A204.1 (cell line): ENCODE data around the gene FAIM.
A peak's percentile ranks its signal among the peaks of the same experiment; 100 is the strongest.
"Not testable (repeated sequence)": the region's sequence is repeated elsewhere in the genome, so short reads cannot be mapped to it uniquely, and the experiment has no call there.

Source experiments
- FAIRE-seq: peaks from 2 replicates; lab custom pipeline; 2012; peaks lifted over from hg19 to GRCh38; lab: Jason Lieb, UNC

FAIM gene, protein sequence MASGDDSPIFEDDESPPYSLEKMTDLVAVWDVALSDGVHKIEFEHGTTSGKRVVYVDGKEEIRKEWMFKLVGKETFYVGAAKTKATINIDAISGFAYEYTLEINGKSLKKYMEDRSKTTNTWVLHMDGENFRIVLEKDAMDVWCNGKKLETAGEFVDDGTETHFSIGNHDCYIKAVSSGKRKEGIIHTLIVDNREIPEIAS

GRCh38 chr3:138608322-138609135, at the start of gene FAIM:
FAIM (plus strand) TSS chr3:138608771; CDS start chr3:138619727, 10,956 bp downstream.
- no peak for FAIRE-seq

DNA sequence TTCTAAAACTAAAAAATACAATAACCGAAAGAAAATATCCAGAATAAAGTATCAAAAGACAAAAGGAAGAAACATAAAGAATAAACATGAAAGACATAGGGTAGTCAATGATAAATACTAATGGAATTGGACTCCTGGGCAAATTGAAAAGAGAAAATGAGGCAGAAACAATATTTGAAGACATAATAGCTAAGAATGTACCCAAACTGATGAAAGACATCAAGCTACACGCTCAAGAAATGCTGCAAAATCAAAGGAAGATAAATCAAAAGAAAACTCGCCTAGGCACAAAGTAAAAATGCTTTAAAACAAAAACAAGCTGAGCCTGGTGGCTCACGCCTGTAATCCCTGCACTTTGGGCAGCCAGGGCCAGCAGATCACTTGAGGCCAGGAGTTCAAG, 49.4 kb upstream of the FAIM start:
- no peak for FAIRE-seq

DNA sequence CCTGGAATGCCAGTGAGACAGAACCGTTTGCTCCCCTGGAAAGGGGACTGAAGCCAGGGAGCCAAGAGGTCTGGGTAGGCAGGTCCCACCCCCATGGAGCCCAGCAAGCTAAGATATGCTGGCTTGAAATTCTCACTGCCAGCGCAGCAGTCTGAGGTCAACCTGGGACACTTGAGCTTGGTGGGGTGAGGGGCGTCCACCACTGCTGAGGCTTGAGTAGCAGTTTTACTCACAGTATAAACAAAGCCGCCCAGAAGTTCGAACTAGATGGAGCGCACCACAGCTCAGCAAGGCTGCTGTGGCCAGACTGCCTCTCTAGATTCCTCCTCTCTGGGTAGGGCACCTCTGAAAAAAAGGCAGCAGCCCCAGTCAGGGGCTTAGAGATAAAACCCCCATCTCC, 48.1 kb upstream of the FAIM start:
- FAIRE-seq = no peak

GRCh38 chr3:138562902-138563301, 45.7 kb upstream of the FAIM start:
- FAIRE-seq = not testable (repeated sequence)

DNA sequence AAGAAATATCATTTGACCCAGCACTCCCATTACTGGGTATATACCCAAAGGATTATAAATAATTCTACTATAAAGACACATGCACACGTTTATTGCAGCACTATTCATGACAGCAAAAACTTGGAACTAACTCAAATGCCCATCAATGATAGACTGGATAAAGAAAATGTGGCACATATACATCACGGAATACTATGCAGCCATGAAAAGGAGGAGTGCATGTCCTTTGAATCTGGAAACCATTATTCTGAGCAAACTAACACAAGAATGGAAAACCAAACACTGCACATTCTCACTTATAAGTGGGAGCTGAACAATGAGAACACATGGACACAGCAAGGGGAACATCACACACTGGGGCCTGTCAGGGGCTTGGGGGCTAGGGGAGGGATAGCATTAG, 42.3 kb upstream of the FAIM start:
- not testable (repeated sequence) for FAIRE-seq

DNA sequence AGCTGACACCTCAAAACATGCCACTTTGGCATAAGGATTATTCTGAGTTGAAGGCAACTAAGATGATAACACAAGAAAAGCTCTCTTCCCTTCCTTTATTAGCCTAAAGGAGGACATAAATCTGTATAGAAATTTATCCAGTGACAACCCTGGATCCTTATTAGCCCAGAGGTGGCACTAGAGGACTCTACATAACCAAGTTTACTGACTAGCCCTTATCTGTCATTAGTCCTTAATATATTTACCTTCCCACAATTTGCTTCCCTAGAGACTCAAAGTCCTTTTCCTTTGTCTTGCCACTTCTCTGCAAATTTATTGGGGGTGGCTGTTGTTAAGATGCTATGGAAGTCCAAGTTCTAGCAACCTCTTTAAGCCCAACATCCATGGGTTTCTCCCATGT, 41.2 kb upstream of the FAIM start:
- no peak for FAIRE-seq

DNA sequence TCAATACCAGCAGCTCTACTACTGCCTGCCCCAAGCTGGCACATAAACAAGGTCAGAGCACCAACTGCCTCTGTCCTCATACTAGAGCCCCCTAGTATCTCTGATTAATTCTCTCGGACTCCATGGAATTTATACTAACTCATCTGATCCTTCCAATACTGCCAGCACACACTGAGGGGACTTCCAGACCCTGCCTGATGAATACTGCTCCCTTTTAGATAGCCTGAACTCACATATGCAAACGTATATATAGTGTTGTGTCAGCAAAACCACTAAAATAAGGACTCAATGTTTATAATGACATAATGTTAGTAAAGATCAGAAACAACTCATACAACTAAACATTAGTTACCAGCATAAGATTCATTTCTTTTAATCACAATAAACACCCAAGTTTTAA, 39.5 kb upstream of the FAIM start:
- FAIRE-seq = peak; percentile 32

- FAIRE-seq = not testable (repeated sequence)
Observed at GRCh38 chr3:138569624-138570023, 38.9 kb upstream of the FAIM start.

GRCh38 chr3:138573138-138573537, 35.4 kb upstream of the FAIM start:
- FAIRE-seq = no peak

- no peak for FAIRE-seq
Observed at GRCh38 chr3:138578141-138578540, 30.4 kb upstream of the FAIM start.

DNA sequence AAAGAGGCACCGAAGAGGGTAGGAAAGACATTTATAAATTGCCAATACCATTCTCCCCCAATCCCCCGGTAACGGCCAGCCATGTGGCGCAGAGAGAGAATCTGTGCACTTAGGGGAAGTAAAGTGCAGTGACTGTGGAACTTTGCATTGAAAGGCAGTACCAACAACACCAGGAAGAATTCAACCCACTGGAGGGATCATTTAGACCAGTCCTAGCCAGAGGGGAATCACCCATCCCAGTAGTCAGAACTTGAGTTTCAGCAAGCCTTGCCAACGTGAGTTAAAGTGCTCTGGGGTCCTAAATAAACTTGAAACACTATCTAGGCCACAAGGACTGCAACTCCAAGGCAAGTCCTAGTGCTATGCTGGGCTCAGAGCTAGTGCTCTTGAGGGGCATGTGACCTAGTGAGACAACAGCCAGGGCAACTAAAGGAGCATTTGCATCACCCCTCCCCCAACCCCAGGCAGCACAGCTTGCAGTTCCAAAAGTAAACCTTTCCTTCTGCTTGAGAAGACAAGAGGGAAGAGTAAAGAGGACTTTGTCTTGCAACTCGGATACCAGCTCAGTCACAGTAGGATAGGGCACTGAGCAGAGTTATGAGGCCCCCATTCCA, 29.5 kb upstream of the FAIM start:
- no peak for FAIRE-seq

GRCh38 chr3:138587374-138587773, 21.2 kb upstream of the FAIM start:
- FAIRE-seq = no peak

GRCh38 chr3:138588445-138588844, 20.1 kb upstream of the FAIM start:
- FAIRE-seq = no peak

DNA sequence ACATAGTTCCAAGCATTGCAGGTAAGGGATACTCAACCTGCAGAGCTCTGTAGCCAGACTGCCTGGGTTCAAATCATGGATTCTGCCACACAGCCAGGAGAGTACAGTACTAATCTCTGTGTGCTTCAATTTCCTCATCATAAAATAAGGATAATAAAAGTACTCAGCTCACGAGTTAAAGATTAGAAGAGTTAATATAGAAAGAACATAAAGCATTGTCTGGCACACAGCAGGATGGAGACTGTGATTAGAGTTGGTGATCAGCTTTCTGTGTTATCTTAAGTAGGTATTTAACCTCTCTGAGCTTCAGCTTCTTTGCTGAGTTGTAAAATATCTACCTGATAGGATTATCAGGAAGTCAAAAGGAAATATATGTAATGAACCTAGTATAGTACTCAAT, 17.2 kb upstream of the FAIM start:
- FAIRE-seq = no peak

DNA sequence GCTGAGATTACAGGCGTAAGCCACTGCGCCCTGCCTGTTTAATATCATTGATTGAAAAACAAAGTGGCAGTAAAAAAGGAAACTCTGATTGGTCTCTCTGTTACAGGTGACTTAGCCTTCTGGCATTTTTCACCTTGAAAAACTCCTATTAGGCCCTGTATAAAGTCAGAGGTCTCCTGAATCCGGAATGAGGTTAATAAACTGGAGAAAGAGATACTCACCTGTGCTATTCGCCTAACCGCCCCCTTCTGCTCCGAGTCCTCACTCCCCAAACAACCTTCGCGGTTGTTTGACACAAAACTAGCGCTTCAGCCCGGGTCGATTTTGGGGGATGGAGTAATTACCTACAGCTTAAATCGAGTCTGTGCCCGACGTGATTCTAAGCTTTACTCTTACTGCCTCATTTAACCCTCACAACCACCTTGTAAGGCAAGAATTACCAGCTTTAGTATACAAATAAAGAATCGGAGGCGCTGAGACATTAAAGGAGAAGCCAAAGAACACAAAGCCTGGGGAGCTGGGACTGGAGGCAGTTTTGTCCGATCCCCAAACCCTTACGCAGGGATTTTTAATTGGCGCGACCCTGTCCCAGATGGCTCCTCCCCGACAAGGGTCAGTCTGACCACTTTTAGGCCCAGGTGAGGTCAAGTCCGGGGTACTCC, 15.0 kb upstream of the FAIM start:
- no peak for FAIRE-seq

GRCh38 chr3:138594150-138594934, 14.2 kb upstream of the FAIM start, which contains the start of gene CEP70:
CEP70 (minus strand) TSS chr3:138594260; CDS start chr3:138572927, 21,333 bp downstream.
- FAIRE-seq = peak; percentile 94

DNA sequence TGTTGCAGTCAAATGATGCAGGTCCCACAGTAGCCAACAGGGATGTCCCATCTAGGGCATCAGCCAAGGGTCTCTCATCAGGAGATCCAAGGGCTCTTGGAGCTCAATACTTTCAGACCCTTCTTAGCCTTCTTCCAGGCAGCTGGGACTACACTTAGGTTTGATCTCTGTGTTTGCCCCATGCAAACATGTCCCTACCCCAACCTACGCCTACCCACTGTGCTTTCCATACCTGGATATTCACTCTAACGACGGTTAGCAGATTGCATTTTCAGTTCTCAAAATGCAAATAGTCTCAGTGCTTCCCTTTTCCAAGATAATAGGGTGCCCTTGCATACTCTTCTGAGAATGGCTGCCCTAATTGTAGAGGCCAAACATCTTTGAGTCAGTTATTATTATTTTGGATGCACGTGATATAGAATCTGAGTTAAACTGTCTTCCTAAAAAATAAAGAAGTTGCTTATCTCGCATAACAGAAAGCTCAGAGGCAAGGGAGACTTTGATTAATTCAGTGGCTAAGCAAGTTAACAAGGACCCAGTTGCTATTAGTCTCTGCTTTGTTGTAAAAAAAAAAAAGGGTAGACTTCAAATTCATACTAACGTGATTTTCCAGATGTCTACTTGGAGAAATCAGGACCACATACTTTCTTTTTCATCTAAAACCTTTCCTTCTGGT, 13.5 kb upstream of the FAIM start:
- no peak for FAIRE-seq

DNA sequence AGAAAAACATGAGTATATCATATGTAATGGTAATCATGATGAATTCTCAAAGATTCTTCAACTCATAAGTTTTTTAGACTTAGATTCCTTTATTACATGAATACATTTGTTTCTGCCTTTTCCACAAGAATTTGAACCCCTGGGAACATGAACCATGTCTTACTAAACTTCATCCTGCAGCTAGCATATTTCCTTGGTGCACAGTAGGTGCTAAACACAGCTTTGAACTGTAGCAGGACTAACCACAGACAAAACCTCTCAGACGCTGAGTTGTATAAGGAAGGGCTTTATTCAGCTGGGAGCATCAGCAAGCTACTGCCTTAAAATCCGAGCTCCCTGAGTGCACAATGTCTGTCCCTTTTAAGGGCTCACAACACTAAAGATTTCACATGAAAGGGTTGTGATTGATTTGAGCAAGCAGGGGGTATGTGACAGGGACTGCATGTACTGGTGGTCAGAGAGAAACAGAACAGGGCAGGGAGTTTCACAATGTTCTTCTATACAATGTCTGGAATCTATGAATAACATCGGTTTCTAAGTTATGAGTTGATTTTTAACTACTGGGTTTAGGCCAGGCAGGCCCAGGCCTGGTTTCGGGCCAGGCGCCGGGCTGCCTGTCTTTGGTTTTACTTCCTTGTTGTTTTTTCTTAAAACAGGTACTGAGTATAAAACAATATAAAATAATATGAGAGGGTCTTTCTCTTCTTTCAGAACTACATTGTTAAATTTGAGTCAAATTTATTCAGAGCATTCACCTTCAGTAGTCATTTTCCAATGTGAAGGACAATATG, 11.2 kb upstream of the FAIM start:
- not testable (repeated sequence) for FAIRE-seq

DNA sequence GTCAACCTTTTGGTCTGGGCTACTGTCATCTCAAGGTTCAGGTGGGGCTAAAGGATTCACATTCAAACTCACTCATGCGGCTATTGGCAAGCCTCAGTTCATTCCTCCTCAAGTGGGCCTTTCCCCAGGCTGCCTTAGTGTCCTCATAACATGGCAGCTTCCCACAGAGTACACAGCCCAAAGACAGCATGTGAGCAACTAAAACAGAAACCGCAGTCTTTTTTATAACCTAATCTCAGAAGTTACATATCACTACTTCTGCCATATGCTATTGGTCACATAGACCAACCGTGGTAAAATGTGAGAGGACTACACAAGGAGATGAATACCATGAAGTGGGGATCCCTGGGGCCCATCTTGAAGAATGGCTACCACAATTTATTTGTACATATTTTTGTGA, 10.0 kb upstream of the FAIM start:
- FAIRE-seq = no peak

DNA sequence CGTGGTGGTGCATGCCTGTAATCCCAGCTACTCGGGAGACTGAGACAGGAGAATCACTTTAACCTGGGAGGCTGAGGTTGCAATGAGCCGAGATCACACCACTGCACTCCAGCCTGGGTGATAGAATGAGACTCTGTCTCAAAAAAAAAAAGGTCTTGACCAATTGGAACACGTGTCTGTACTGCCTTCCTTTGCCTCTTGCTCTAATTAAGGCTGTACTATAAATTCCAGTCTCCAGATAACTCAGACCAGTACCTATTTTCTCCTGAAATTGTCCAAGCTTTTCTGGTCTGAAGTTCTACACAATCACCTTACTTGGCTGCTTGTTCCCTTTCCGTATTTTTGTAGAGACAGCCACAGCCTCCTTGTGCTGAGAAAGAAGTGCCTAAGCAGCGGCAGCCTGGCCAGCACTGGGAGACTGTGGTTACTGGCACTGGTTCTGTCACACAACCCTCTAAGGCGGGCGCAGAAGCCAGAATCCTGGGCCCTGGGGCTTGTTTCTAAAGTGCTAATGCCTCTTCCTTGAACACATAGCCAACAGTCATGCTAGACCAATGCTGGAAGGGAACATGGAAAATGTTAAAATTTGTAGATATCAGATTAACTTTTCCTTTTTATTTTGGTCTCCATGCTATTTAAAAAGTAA, 8.3 kb upstream of the FAIM start:
- FAIRE-seq = no peak
